HepG2 (cell line): Measurements from ENCODE around the gene SEC61G. TPM values are rescaled to one million over a fixed set of nuclear protein-coding genes. Genes with fewer than 3 reads are reported as not detected.

Source experiments
- CBFB ChIP-seq: sonication (generic); formaldehyde crosslinking; IDR thresholded peaks from 2 replicates; pipeline ENCODE4 v1.4.0; 2020; ENCODE audit warnings: missing genetic modification reagents
- EEA1 ChIP-seq: sonication (generic); formaldehyde crosslinking; IDR thresholded peaks from 2 replicates; pipeline ENCODE4 v1.5.1; 2020; ENCODE audit warnings: mild to moderate bottlenecking, missing genetic modification reagents, borderline replicate concordance
- ELF1 ChIP-seq: sonication (generic); formaldehyde crosslinking; IDR thresholded peaks from 2 replicates; pipeline ENCODE4 v1.4.0; 2020; ENCODE audit warnings: missing genetic modification reagents
- LBX2 ChIP-seq: sonication (generic); formaldehyde crosslinking; IDR thresholded peaks from 2 replicates; pipeline ENCODE4 v1.5.0; 2020; ENCODE audit warnings: missing genetic modification reagents, mild to moderate bottlenecking, borderline replicate concordance
- MTA3 ChIP-seq: sonication (generic); formaldehyde crosslinking; IDR thresholded peaks from 2 replicates; pipeline ENCODE4 v1.4.0; 2020; ENCODE audit warnings: missing genetic modification reagents
- SSRP1 ChIP-seq: IDR thresholded peaks from 2 replicates; pipeline ENCODE4 v1.6.1; 2016; ENCODE audit warnings: control low read depth
- TEF ChIP-seq: sonication (generic); formaldehyde crosslinking; IDR thresholded peaks from 2 replicates; pipeline ENCODE4 v1.5.0; 2020; ENCODE audit warnings: missing genetic modification reagents
- TRAFD1 ChIP-seq: sonication (generic); formaldehyde crosslinking; IDR thresholded peaks from 2 replicates; pipeline ENCODE4 v1.5.1; 2020; ENCODE audit warnings: missing genetic modification reagents, mild to moderate bottlenecking, borderline replicate concordance
- ZBTB21 ChIP-seq: sonication (generic); formaldehyde crosslinking; IDR thresholded peaks from 2 replicates; pipeline ENCODE4 v1.4.0; 2020; ENCODE audit warnings: missing genetic modification reagents
- ZBTB34 ChIP-seq: sonication (generic); formaldehyde crosslinking; IDR thresholded peaks from 2 replicates; pipeline ENCODE4 v1.8.0; 2022; ENCODE audit warnings: mild to moderate bottlenecking, missing genetic modification reagents
- ZBTB42 ChIP-seq: sonication (generic); formaldehyde crosslinking; IDR thresholded peaks from 2 replicates; pipeline ENCODE4 v1.5.0; 2020; ENCODE audit warnings: mild to moderate bottlenecking, missing genetic modification reagents
- ZFP37 ChIP-seq: sonication (generic); formaldehyde crosslinking; IDR thresholded peaks from 2 replicates; pipeline ENCODE4 v1.4.0; 2020; ENCODE audit warnings: missing genetic modification reagents, borderline replicate concordance
- ZNF143 ChIP-seq: sonication (generic); formaldehyde crosslinking; IDR thresholded peaks from 2 replicates; pipeline ENCODE4 v1.4.0; 2020; ENCODE audit warnings: missing genetic modification reagents
- ZNF30 ChIP-seq: sonication (generic); formaldehyde crosslinking; IDR thresholded peaks from 2 replicates; pipeline ENCODE4 v1.5.0; 2020; ENCODE audit warnings: mild to moderate bottlenecking, missing genetic modification reagents
- ZSCAN30 ChIP-seq: sonication (generic); formaldehyde crosslinking; IDR thresholded peaks from 2 replicates; pipeline ENCODE4 v1.5.0; 2020; ENCODE audit warnings: mild to moderate bottlenecking, missing genetic modification reagents
- polyA plus RNA-seq, 8 experiments: library from polyadenylated mRNA; depleted of rRNA in 3 of 8; stranded (reverse) in 7 of 8; unstranded in 1 of 8; fragments of >200 nt; fragmentation: Illumina TruSeq in 4 of 8; extraction: Trizol in 4 of 8; gene quantifications; 2 replicates each; pipeline versions ENCODE4 v1.2.1 to v1.2.3, GENCODE V29; 2011 to 2016; ENCODE audit warnings: low read depth in 4 of 8, missing spikeins in 1 of 8, mixed read lengths in 1 of 8; ENCODE audit not compliant: insufficient read depth in 1 of 8
- total RNA-seq, 5 experiments: library from RNA; depleted of rRNA; stranded (reverse); fragments of >200 nt; fragmentation: Illumina TruSeq; extraction: Trizol; gene quantifications; 2 replicates each; pipeline ENCODE4 v1.2.3, GENCODE V29; 2016; ENCODE audit warnings: low read depth in 1 of 5
- TF ChIP-seq, protein P1 (sequence below): sonication (generic); formaldehyde crosslinking; IDR thresholded peaks from 2 replicates; pipeline ENCODE4 v1.9.0; 2022; ENCODE audit warnings: missing genetic modification reagents, mild to moderate bottlenecking, borderline replicate concordance
- TF ChIP-seq, protein P2 (sequence below): sonication (generic); formaldehyde crosslinking; IDR thresholded peaks from 2 replicates; pipeline ENCODE4 v1.5.0; 2020; ENCODE audit warnings: missing genetic modification reagents

The SEC61G gene
- total and polyA plus RNA-seq, 2 of the 13 experiments (the other 11 are each of a cell fraction or from before 2014, with no cell fraction given) = 126 to 328 TPM

DNA sequence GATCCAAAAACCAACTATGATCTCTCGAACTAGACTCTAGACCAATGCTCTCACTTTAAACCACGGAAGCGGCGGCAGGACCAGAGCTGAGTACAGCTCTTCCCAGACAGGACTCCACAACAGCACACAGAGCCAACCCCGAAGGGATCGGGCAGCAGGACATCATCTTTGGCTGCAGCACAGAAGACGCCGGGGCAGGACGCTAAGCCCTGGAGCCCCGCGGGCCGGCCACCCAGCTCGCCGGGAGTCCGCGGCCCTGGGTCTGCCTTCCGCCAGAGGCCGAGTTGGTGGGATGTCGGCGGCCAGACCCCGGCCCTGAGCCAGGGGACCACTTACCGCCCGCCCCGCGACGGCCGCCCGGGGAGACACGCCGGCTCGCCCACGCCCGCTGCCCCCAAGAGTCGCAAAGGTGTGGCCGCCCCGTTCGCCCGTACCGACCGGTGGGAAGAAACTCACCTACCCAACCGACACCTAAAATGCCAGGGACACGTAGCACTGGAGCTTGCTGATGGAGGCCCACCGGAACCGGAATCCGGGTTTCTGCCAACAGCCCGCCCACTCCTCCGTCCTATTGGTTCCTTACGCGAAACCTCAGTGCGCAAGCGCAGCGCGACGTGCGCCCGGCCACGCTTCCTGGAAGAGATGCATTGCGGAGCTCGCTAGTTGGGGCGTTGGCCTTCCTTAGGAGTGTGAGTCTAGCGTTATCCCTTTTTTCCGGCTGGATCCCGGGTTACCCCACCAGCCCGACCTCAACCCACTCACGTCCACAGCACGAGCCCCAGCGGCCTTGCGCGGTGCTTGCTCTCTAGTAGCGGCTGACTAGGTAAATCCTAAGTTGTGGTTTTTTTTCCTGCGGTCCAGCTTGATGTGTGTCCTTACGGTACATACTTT is at the start of gene SEC61G (continued):
- TF ChIP-seq, protein P1, sequence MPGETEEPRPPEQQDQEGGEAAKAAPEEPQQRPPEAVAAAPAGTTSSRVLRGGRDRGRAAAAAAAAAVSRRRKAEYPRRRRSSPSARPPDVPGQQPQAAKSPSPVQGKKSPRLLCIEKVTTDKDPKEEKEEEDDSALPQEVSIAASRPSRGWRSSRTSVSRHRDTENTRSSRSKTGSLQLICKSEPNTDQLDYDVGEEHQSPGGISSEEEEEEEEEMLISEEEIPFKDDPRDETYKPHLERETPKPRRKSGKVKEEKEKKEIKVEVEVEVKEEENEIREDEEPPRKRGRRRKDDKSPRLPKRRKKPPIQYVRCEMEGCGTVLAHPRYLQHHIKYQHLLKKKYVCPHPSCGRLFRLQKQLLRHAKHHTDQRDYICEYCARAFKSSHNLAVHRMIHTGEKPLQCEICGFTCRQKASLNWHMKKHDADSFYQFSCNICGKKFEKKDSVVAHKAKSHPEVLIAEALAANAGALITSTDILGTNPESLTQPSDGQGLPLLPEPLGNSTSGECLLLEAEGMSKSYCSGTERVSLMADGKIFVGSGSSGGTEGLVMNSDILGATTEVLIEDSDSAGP (CRISPR knock-in tag) = peak; percentile 81; the same call in 1 of the 2 replicates
- no peak; the same call in 1 of the 2 replicates for TF ChIP-seq ZNF30 (CRISPR knock-in tag)
- TF ChIP-seq ZBTB21 (CRISPR knock-in tag) = no peak
- TF ChIP-seq EEA1 = no peak
- TF ChIP-seq ZFP37 = no peak; the same call in 1 of the 2 replicates
- no peak for TF ChIP-seq MTA3 (CRISPR knock-in tag)
- TF ChIP-seq ZBTB34 (CRISPR knock-in tag) = peak; percentile 17; the same call in 1 of the 2 replicates
- peak; percentile 78; the same call in 1 of the 2 replicates for TF ChIP-seq ZSCAN30
- TF ChIP-seq, protein P2, sequence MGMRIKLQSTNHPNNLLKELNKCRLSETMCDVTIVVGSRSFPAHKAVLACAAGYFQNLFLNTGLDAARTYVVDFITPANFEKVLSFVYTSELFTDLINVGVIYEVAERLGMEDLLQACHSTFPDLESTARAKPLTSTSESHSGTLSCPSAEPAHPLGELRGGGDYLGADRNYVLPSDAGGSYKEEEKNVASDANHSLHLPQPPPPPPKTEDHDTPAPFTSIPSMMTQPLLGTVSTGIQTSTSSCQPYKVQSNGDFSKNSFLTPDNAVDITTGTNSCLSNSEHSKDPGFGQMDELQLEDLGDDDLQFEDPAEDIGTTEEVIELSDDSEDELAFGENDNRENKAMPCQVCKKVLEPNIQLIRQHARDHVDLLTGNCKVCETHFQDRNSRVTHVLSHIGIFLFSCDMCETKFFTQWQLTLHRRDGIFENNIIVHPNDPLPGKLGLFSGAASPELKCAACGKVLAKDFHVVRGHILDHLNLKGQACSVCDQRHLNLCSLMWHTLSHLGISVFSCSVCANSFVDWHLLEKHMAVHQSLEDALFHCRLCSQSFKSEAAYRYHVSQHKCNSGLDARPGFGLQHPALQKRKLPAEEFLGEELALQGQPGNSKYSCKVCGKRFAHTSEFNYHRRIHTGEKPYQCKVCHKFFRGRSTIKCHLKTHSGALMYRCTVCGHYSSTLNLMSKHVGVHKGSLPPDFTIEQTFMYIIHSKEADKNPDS (CRISPR knock-in tag) = no peak
- TF ChIP-seq TRAFD1 = peak; percentile 63; the same call in 1 of the 2 replicates
- TF ChIP-seq TEF (CRISPR knock-in tag) = 0 out of 2 replicates have a peak, but pooled peaks have one; percentile 37
- no peak for TF ChIP-seq SSRP1 (CRISPR knock-in tag)
- TF ChIP-seq LBX2 (CRISPR knock-in tag) = no peak
- TF ChIP-seq ZBTB42 (CRISPR knock-in tag) = peak; percentile 30; the same call in 1 of the 2 replicates
- peak; percentile 96 for TF ChIP-seq ELF1 (CRISPR knock-in tag)
- peak; percentile 82 for TF ChIP-seq ZNF143
- 0 out of 2 replicates have a peak, but pooled peaks have one; percentile 35 for TF ChIP-seq CBFB
